ENCODE measurements around the gene STAB2. TPM values are rescaled to one million over a fixed set of nuclear protein-coding genes. Genes with fewer than 3 reads are reported as not detected.

Gene STAB2
- total and polyA plus RNA-seq, 2 of the 8 experiments (the other 6 are each of a cell fraction or from before 2014, with no cell fraction given): not detected

GRCh38 chr12:103803847-103804246, 216.8 kb downstream of the STAB2 start:
- Histone ChIP-seq H3K36me3 (ENCODE audit: control insufficient read depth in 2 of 4, insufficient read depth in 4 of 4, low read length in 3 of 4) (peaks cover 0 to 3% (median 0%) of the 10 kb centered on the region in 4 experiments; a peak in 1 of 8 replicates), H3K4me1 (replicated peaks in 1 of 4; ENCODE audit: control insufficient read depth in 3 of 4, insufficient read depth in 4 of 4, low read length in 3 of 4) (peaks cover 0 to 4% (median 0%) of the 10 kb centered on the region in 4 experiments; a peak in 2 of 7 replicates), H4K5ac (ENCODE audit: insufficient read length, low read depth, low read length) (no peak overlapping the region), H2AK5ac (ENCODE audit: low read depth, low read length) (no peak overlapping the region), H2BK12ac (ENCODE audit: low read depth, low read length) (no peak overlapping the region), H3K9ac (replicated peaks in 1 of 4; ENCODE audit: extremely low read depth in 1 of 4, low read depth in 3 of 4, low read length in 3 of 4) (no peak overlapping the region), H2BK20ac (ENCODE audit: low read length) (no peak overlapping the region), H2AFZ (ENCODE audit: low read length) (no peak overlapping the region), H3K56ac (replicated peaks; ENCODE audit: insufficient read length, low read depth, low read length) (no peak overlapping the region), H3K4me3 (ENCODE audit: extremely low read depth in 1 of 4, insufficient read depth in 2 of 4, low read depth in 3 of 4, low read length in 4 of 4) (no peak overlapping the region), H4K20me1 (replicated peaks in 1 of 2; ENCODE audit: control insufficient read depth in 1 of 2, insufficient read depth in 2 of 2, low read length in 2 of 2) (peaks cover 0 to 3% of the 10 kb centered on the region in 2 experiments), H3K14ac (ENCODE audit: insufficient read length) (no peak overlapping the region), H4K8ac (ENCODE audit: extremely low read depth, insufficient read depth, low read length) (no peak overlapping the region), H3K23ac (ENCODE audit: insufficient read length) (no peak overlapping the region), H3K27ac (ENCODE audit: low read depth, low read length) (no peak overlapping the region), H4K91ac (replicated peaks; ENCODE audit: insufficient read length, low read length) (no peak overlapping the region), H2BK120ac (replicated peaks; ENCODE audit: low read depth, low read length) (no peak overlapping the region), H3K4ac (replicated peaks; ENCODE audit: insufficient read length, low read depth, low read length) (no peak overlapping the region), H3K18ac (ENCODE audit: extremely low read depth, low read length) (no peak overlapping the region), H3K79me2 (ENCODE audit: control insufficient read depth in 1 of 2, insufficient read depth in 2 of 2, low read length in 2 of 2) (no peaks in the 10 kb centered on the region), H3K4me2 (ENCODE audit: insufficient read depth in 1 of 2, low read depth in 2 of 2, low read length in 2 of 2) (no peak overlapping the region), H3K9me3 (ENCODE audit: insufficient read depth in 2 of 2, low read depth in 1 of 2, low read length in 1 of 2) (no peaks in the 10 kb centered on the region), H2BK15ac (ENCODE audit: low read length) (no peak overlapping the region), H3K23me2 (ENCODE audit: low read depth, low read length) (no peaks in the 10 kb centered on the region), H2BK5ac (ENCODE audit: low read depth, low read length) (no peak overlapping the region), H3K79me1 (ENCODE audit: low read depth, low read length) (no peaks in the 10 kb centered on the region), H3K27me3 (replicated peaks in 1 of 4; ENCODE audit: control insufficient read depth in 3 of 4, extremely low read depth in 1 of 4, insufficient read depth in 3 of 4, low read length in 3 of 4) (no peaks in the 10 kb centered on the region)
- CTCF ChIA-PET (ENCODE audit: partially characterized antibody): no interaction called here
- FAIRE-seq (no peak), DNase-seq (ENCODE audit: low read depth in 1 of 2, low spot score in 2 of 2) (no peak)
- POLR2A ChIA-PET (ENCODE audit: partially characterized antibody): interaction anchor here (1.1 kb wide), 1 partner anchor 10 kb away, joined by 3 read pairs; no protein-coding TSS in a partner anchor
- WGBS, 2 experiments (ENCODE audit: extremely low coverage in 1 of 2, insufficient coverage in 1 of 2, insufficient read length in 1 of 2, insufficient replicate concordance in 2 of 2, low coverage in 1 of 2, low lambda C conversion rate in 2 of 2, missing lambda C conversion rate in 1 of 2): 100% methylated on average over 1 of the region's 1 CpG; no CpG with 5 or more reads in 1 of the 2 experiments
- TF ChIP-seq USF2 (IDR thresholded peaks at IDR 0.05; ENCODE audit: low read length) (no peak), MAFK (IDR thresholded peaks at IDR 0.05; ENCODE audit: low read depth, low read length) (no peak), CHD2 (IDR thresholded peaks at IDR 0.05; ENCODE audit: low read length) (no peak), SP1 (IDR thresholded peaks at IDR 0.05; ENCODE audit: low read depth, low read length) (no peak), CHD1 (IDR thresholded peaks at IDR 0.05; ENCODE audit: low read depth, low read length) (no peak), CTBP2 (IDR thresholded peaks at IDR 0.05; ENCODE audit: borderline replicate concordance, insufficient read depth, insufficient read length, low read length) (no peak), KDM4A (IDR thresholded peaks at IDR 0.05; ENCODE audit: low read depth, low read length, severe bottlenecking) (no peak), SUZ12 (IDR thresholded peaks at IDR 0.05; ENCODE audit: low read length) (no peak), KDM1A (IDR thresholded peaks at IDR 0.05; ENCODE audit: borderline replicate concordance, low read length) (no peak), SIX5 (IDR thresholded peaks at IDR 0.05; ENCODE audit: low read depth, low read length) (no peak)
